Trophoblast cell (in vitro differentiated cells and primary cell): Measurements from ENCODE around the gene WWC2.
A peak's percentile ranks its signal among the peaks of the same experiment; 100 is the strongest.

ENCODE experiments used
- DNase-seq, 2 donors: peaks; one replicate each; pipeline ENCODE4 v3.0.0-alpha.2; 2016
- H2AFZ ChIP-seq: 2 replicates; pipeline ENCODE4 v1.6.1; 2013; ENCODE audit warnings: low read length, moderate library complexity, mild to moderate bottlenecking; ENCODE audit not compliant: insufficient read depth, poor library complexity
- H2AK5ac ChIP-seq: 2 replicates; pipeline ENCODE4 v1.6.1; 2013; ENCODE audit warnings: mild to moderate bottlenecking, low read length
- H2BK120ac ChIP-seq: 2 replicates; pipeline ENCODE4 v1.6.1; 2013; ENCODE audit warnings: low read length, mild to moderate bottlenecking, moderate library complexity; ENCODE audit not compliant: insufficient read depth, poor library complexity
- H2BK12ac ChIP-seq: 2 replicates; pipeline ENCODE4 v1.6.1; 2013; ENCODE audit warnings: mild to moderate bottlenecking, low read length, moderate library complexity
- H2BK5ac ChIP-seq: 2 replicates; pipeline ENCODE4 v1.6.1; 2013; ENCODE audit warnings: low read length, low read depth, moderate library complexity, mild to moderate bottlenecking; ENCODE audit not compliant: poor library complexity
- H3K14ac ChIP-seq: 2 replicates; pipeline ENCODE4 v1.6.1; 2013; ENCODE audit warnings: mild to moderate bottlenecking, low read length
- H3K18ac ChIP-seq: 2 replicates; pipeline ENCODE4 v1.6.1; 2013; ENCODE audit warnings: mild to moderate bottlenecking, low read length
- H3K23ac ChIP-seq: 2 replicates; pipeline ENCODE4 v1.6.1; 2013; ENCODE audit warnings: low read length
- H3K27ac ChIP-seq: 2 replicates; pipeline ENCODE4 v1.5.1; 2013; ENCODE audit warnings: low read depth, mild to moderate bottlenecking, inconsistent platforms, low read length, moderate library complexity
- H3K27me3 ChIP-seq: 2 replicates; pipeline ENCODE4 v1.6.1; 2013; ENCODE audit warnings: inconsistent platforms, mild to moderate bottlenecking, low read length, moderate library complexity; ENCODE audit not compliant: insufficient read depth
- H3K36me3 ChIP-seq, 2 experiments: 1 replicate in 1 of 2; 2 replicates in 1 of 2; pipeline ENCODE4 v1.6.1; 2013; ENCODE audit warnings: low read length in 2 of 2, mild to moderate bottlenecking in 2 of 2, moderate library complexity in 1 of 2; ENCODE audit not compliant: insufficient read depth in 2 of 2, control insufficient read depth in 1 of 2
- H3K4ac ChIP-seq: 2 replicates; pipeline ENCODE4 v1.6.1; 2013; ENCODE audit warnings: low read depth, mild to moderate bottlenecking, low read length, moderate library complexity
- H3K4me1 ChIP-seq, 2 experiments: 1 replicate in 1 of 2; 2 replicates in 1 of 2; pipeline ENCODE4 v1.6.1; 2013; ENCODE audit warnings: low read length in 2 of 2, mild to moderate bottlenecking in 2 of 2, moderate library complexity in 1 of 2; ENCODE audit not compliant: insufficient read depth in 2 of 2, control insufficient read depth in 1 of 2
- H3K4me2 ChIP-seq: 2 replicates; pipeline ENCODE4 v1.6.1; 2013; ENCODE audit warnings: inconsistent platforms, mild to moderate bottlenecking, low read length, moderate library complexity
- H3K4me3 ChIP-seq: 2 replicates; pipeline ENCODE4 v1.5.1; 2013; ENCODE audit warnings: mild to moderate bottlenecking, low read depth, low read length, inconsistent platforms
- H3K79me1 ChIP-seq: one replicate; pipeline ENCODE4 v1.6.1; 2013; ENCODE audit warnings: low read length
- H3K79me2 ChIP-seq: 2 replicates; pipeline ENCODE4 v1.6.1; 2013; ENCODE audit warnings: low read length, mild to moderate bottlenecking; ENCODE audit not compliant: control insufficient read depth, insufficient read depth, poor library complexity
- H3K9ac ChIP-seq: 2 replicates; pipeline ENCODE4 v1.6.1; 2013; ENCODE audit warnings: mild to moderate bottlenecking, low read length
- H3K9me3 ChIP-seq: 2 replicates; pipeline ENCODE4 v1.6.1; 2013; ENCODE audit warnings: low read depth, mild to moderate bottlenecking, control low read depth, inconsistent platforms, low read length; ENCODE audit not compliant: insufficient read depth
- H4K12ac ChIP-seq: 2 replicates; pipeline ENCODE4 v1.6.1; 2013; ENCODE audit warnings: low read depth, mild to moderate bottlenecking, low read length, moderate library complexity
- H4K8ac ChIP-seq: 2 replicates; pipeline ENCODE4 v1.6.1; 2013; ENCODE audit warnings: low read depth, mild to moderate bottlenecking, low read length, moderate library complexity
- H4K91ac ChIP-seq: one replicate; pipeline ENCODE4 v1.6.1; 2013; ENCODE audit warnings: low read depth, mild to moderate bottlenecking, low read length, moderate library complexity
- WGBS: extraction: QIAGEN DNeasy Blood & Tissue Kit; methylation state at CpG from one replicate; pipeline ENCODE4 v1.1.7; 2013; ENCODE audit warnings: missing lambda C conversion rate; ENCODE audit not compliant: insufficient read length, insufficient coverage; ENCODE audit errors: extremely low coverage; 5-methylcytosine and 5-hydroxymethylcytosine counted together

Gene WWC2

DNA sequence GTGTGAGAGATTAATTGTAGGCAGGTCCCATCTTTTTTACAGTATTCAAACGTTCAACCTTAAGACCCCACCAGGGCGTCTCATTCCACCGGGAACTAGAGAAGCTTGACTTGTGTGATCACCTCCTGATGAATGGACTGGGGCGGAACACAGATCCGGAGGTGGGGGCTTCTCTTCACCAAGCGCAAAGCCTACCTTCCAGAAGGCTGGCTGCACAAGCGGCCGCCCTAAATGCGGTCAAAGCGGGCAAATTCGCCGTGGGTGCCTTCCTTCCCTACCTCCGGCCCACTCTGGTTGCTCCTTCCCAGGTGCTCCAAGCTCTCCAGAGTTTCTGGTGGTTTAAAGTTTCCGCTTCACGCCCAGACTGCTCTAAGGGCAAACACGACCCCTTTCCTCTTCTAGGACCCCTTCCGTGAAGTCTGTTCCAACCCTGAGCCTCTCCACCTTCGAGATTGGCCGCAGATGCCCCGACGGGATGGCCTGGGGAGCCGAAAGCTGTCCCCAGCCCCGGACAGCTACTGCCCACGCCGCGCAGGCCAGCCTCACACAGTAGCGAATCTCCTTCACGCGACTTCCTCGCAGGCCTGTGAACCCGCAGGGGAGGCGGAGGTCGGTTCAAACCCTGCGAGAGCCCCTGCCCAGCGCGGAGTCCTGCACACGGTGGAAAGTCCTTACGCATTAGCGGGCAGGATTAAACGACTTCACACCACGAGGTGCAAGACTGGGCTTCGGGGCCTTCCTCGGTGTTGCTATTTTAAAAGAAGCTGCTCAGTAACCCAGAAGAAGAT lies 1.6 kb upstream of the WWC2 start:
- H2BK5ac ChIP-seq = peak overlapping the region; percentile 98
- peak overlapping the region; percentile 98 for H3K14ac ChIP-seq
- peak overlapping the region; percentile 81 for H3K4ac ChIP-seq
- peaks cover 6 to 11% of the 10 kb centered on the region in 2 experiments for H3K4me1 ChIP-seq
- H2AFZ ChIP-seq = peak overlapping the region; percentile 89
- peak overlapping the region; percentile 72 for H2BK12ac ChIP-seq
- peak overlapping the region; percentile 93 for H3K18ac ChIP-seq
- H3K27me3 ChIP-seq = no peaks in the 10 kb centered on the region
- H3K23ac ChIP-seq = no peak overlapping the region
- no CpG with 5 or more reads among the region's 43 CpGs for whole genome bisulfite sequencing
- peak overlapping the region; percentile 93 for H4K12ac ChIP-seq
- no peaks in the 10 kb centered on the region for H3K9me3 ChIP-seq
- no peaks in the 10 kb centered on the region for H3K36me3 ChIP-seq
- peak overlapping the region; percentile 80 for H3K4me2 ChIP-seq
- peak overlapping the region; percentile 97 for H2BK120ac ChIP-seq
- H3K4me3 ChIP-seq = peak overlapping the region; percentile 82
- H4K8ac ChIP-seq = peak overlapping the region; percentile 64
- H3K27ac ChIP-seq = peak overlapping the region; percentile 100
- no peak overlapping the region for H2AK5ac ChIP-seq
- peak overlapping the region; percentile 45 for H3K9ac ChIP-seq
- H3K79me2 ChIP-seq = peaks cover 26% of the 10 kb centered on the region
- peak overlapping the region; percentile 99 for H4K91ac ChIP-seq
- no peak for DNase-seq
- peaks cover 26% of the 10 kb centered on the region for H3K79me1 ChIP-seq

DNA sequence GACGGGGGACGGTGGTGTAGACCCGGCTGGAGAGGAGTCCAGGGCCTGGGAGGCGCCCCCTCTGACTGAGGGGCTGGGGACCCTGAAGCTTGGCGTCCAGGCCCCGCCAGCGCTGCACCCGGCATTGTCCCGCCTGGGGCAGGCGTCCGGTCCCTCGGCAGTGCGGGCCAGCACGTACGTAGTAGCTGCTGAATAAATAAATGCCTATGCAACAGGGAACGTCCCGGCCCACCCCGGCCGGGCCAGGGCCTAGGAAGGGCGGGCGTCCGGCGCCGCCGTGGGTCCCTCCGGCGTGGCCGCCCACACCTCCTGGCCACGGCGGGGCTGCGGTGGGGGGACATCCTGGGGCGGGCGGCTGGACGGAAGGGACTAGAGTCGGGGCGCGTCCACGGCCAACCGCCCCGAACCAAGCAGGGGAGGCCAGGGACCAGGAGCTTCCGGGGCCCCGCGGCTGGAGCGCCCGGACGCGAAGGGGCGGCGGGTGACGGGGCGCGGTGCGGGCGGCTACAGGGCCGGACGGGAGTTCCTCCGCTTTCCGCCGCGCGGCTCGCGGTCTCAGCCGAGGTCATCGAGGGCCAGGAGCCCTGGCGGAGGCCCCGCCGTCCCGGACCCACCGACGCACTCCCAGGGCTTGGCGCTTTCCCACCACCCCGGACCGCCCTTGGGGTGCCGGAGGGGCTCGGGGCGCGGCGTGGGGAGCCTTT lies 886 bp upstream of the WWC2 start:
- peak; percentile 61 to 69 for DNase-seq
- H3K18ac ChIP-seq = peak overlapping the region; percentile 93

DNA sequence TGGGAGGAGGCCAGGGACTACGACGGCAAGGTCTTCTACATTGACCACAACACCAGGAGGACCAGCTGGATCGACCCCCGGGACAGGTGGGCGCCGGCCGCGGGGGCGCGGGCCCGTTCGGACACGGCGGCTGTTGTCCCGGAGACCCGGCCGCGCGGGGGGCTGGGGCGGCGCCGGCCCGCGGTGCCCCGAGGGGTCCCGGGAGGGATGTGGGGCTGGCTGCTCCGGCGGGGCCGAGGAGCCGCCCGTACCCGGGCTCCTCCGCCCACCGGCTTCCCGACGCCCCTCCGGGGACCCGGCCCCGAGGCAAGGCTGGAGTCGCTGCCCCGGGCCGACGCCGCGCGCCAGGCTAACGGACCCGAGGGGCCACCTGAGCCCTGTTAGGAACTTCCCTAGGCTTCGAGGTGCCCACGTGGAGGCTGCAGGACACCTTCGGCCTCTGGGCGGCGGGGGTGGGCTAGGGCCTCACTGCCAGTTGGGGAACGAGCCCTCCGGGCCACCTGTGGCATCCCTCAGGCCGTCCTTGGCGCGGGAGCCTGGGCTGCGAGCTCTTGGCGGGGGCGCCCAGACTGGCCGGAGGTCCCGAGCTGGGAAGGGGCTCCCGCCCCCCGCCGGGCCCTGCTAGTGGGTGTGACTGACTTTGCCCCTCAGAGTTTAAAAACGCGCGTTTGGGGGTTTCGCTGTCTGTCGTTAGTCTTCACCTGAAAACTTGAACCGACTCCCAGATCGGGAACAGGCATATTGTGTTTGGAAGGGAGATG lies 660 bp downstream of the WWC2 start:
- peak overlapping the region; percentile 56 for H2BK12ac ChIP-seq
- peak overlapping the region; percentile 5 for H2AK5ac ChIP-seq
- no peaks in the 10 kb centered on the region for H3K36me3 ChIP-seq
- peak overlapping the region; percentile 96 for H3K18ac ChIP-seq
- peaks cover 26% of the 10 kb centered on the region for H3K79me1 ChIP-seq
- H2AFZ ChIP-seq = peak overlapping the region; percentile 65
- H2BK5ac ChIP-seq = peak overlapping the region; percentile 88
- H3K4me1 ChIP-seq = peaks cover 6 to 11% of the 10 kb centered on the region in 2 experiments
- peak overlapping the region; percentile 96 for H3K27ac ChIP-seq
- no CpG with 5 or more reads among the region's 73 CpGs for WGBS
- peak overlapping the region; percentile 90 for H3K14ac ChIP-seq
- peak overlapping the region; percentile 87 for H4K91ac ChIP-seq
- H2BK120ac ChIP-seq = peak overlapping the region; percentile 78
- H4K8ac ChIP-seq = peak overlapping the region; percentile 80
- H3K23ac ChIP-seq = no peak overlapping the region
- H3K9me3 ChIP-seq = no peaks in the 10 kb centered on the region
- peak overlapping the region; percentile 97 for H3K4me2 ChIP-seq
- H4K12ac ChIP-seq = peak overlapping the region; percentile 70
- peak; percentile 7 to 41 for DNase-seq
- no peaks in the 10 kb centered on the region for H3K27me3 ChIP-seq
- peak overlapping the region; percentile 96 for H3K9ac ChIP-seq
- H3K4me3 ChIP-seq = peak overlapping the region; percentile 95
- peaks cover 36% of the 10 kb centered on the region for H3K79me2 ChIP-seq
- H3K4ac ChIP-seq = peak overlapping the region; percentile 80

More for the DNA sequence above, 886 bp upstream of the WWC2 start:
- no CpG with 5 or more reads among the region's 79 CpGs for WGBS
- peaks cover 6 to 11% of the 10 kb centered on the region in 2 experiments for H3K4me1 ChIP-seq
- peak overlapping the region; percentile 72 for H2BK12ac ChIP-seq
- peak overlapping the region; percentile 80 for H3K4me2 ChIP-seq
- peak overlapping the region; percentile 45 for H3K9ac ChIP-seq
- no peaks in the 10 kb centered on the region for H3K36me3 ChIP-seq
- H3K4ac ChIP-seq = peak overlapping the region; percentile 81
- H4K12ac ChIP-seq = peak overlapping the region; percentile 93
- H2BK120ac ChIP-seq = peak overlapping the region; percentile 97
- H3K9me3 ChIP-seq = no peaks in the 10 kb centered on the region
- peak overlapping the region; percentile 100 for H3K27ac ChIP-seq
- peak overlapping the region; percentile 89 for H2AFZ ChIP-seq
- H4K91ac ChIP-seq = peak overlapping the region; percentile 99
- H3K23ac ChIP-seq = no peak overlapping the region
- peak overlapping the region; percentile 98 for H2BK5ac ChIP-seq
- H4K8ac ChIP-seq = peak overlapping the region; percentile 64
- peaks cover 30% of the 10 kb centered on the region for H3K79me2 ChIP-seq
- peak overlapping the region; percentile 35 for H2AK5ac ChIP-seq
- peaks cover 26% of the 10 kb centered on the region for H3K79me1 ChIP-seq
- H3K4me3 ChIP-seq = peak overlapping the region; percentile 82
- peak overlapping the region; percentile 98 for H3K14ac ChIP-seq
- no peaks in the 10 kb centered on the region for H3K27me3 ChIP-seq

GRCh38 chr4:183100298-183100599 lies 1.2 kb downstream of the WWC2 start:
- H4K8ac ChIP-seq = no peak overlapping the region
- H3K4me2 ChIP-seq = peak overlapping the region; percentile 97
- H2BK12ac ChIP-seq = no peak overlapping the region
- peak overlapping the region; percentile 95 for H3K4me3 ChIP-seq
- H3K27me3 ChIP-seq = no peaks in the 10 kb centered on the region
- H2BK120ac ChIP-seq = no peak overlapping the region
- H4K12ac ChIP-seq = no peak overlapping the region
- WGBS = no CpG with 5 or more reads among the region's 3 CpGs
- no peak overlapping the region for H2AFZ ChIP-seq
- no peak overlapping the region for H2BK5ac ChIP-seq
- no peak overlapping the region for H2AK5ac ChIP-seq
- no peak overlapping the region for H3K14ac ChIP-seq
- H3K9me3 ChIP-seq = no peaks in the 10 kb centered on the region
- H3K18ac ChIP-seq = no peak overlapping the region
- DNase-seq = no peak
- no peaks in the 10 kb centered on the region for H3K36me3 ChIP-seq
- no peak overlapping the region for H3K27ac ChIP-seq
- H3K4ac ChIP-seq = peak overlapping the region; percentile 80
- H3K23ac ChIP-seq = no peak overlapping the region
- peaks cover 26% of the 10 kb centered on the region for H3K79me1 ChIP-seq
- H4K91ac ChIP-seq = no peak overlapping the region
- H3K9ac ChIP-seq = peak overlapping the region; percentile 96
- H3K79me2 ChIP-seq = peaks cover 37% of the 10 kb centered on the region
- H3K4me1 ChIP-seq = peaks cover 6 to 11% of the 10 kb centered on the region in 2 experiments
